Inflammatory macrophage (primary cell): ENCODE measurements around the gene CCDC183.
A peak's percentile ranks its signal among the peaks of the same experiment; 100 is the strongest.
"Not testable (repeated sequence)": the region's sequence is repeated elsewhere in the genome, so short reads cannot be mapped to it uniquely, and the experiment has no call there.

Experiments used
- DNase-seq, 2 donors: peaks; one replicate each; pipeline ENCODE4 v3.0.0-alpha.2; 2020 to 2022

CCDC183 gene

GRCh38 chr9:136840140-136840876 is 44.2 kb downstream of the CCDC183 start:
- DNase-seq = no peak

GRCh38 chr9:136840877-136841645 is 44.9 kb downstream of the CCDC183 start:
- DNase-seq = peak; percentile 4 to 45

- DNase-seq = not testable (repeated sequence)
Measured at GRCh38 chr9:136841646-136842379, 45.7 kb downstream of the CCDC183 start.

- peak; percentile 74 to 75 for DNase-seq
Measured at GRCh38 chr9:136842380-136842948, 46.3 kb downstream of the CCDC183 start, which contains the start of gene AJM1. Gene AJM1 (plus strand): TSS chr9:136842478. CDS start chr9:136844415, 1,937 bp downstream.

GRCh38 chr9:136843159-136843800 is 47.1 kb downstream of the CCDC183 start:
- not testable (repeated sequence) for DNase-seq

GRCh38 chr9:136843801-136844740 is 47.9 kb downstream of the CCDC183 start:
- DNase-seq = not testable (repeated sequence)

GRCh38 chr9:136844761-136845464 is 48.8 kb downstream of the CCDC183 start:
- no peak for DNase-seq

GRCh38 chr9:136845465-136846260 is 49.5 kb downstream of the CCDC183 start:
- no peak for DNase-seq

GRCh38 chr9:136846376-136847087 is 50.4 kb downstream of the CCDC183 start:
- DNase-seq = peak in 1 of 2 donors; percentile 16

GRCh38 chr9:136847088-136847825 is 51.1 kb downstream of the CCDC183 start:
- DNase-seq = peak; percentile 16 to 61

GRCh38 chr9:136847826-136848392 is 51.8 kb downstream of the CCDC183 start:
- peak; percentile 90 to 94 for DNase-seq

- DNase-seq = no peak
Measured at GRCh38 chr9:136848393-136849037, 52.4 kb downstream of the CCDC183 start.

- peak; percentile 99 to 100 for DNase-seq
Measured at GRCh38 chr9:136849038-136849959, 53.2 kb downstream of the CCDC183 start, which contains the start of gene PHPT1. Gene PHPT1 (plus strand): TSS chr9:136849409. CDS start chr9:136849431, 22 bp downstream.

- no peak for DNase-seq
Measured at GRCh38 chr9:136849960-136850865, 54.1 kb downstream of the CCDC183 start.
